DMS79 (cell line): ENCODE measurements around the gene NR1D2.
"Not testable (repeated sequence)": the region's sequence is repeated elsewhere in the genome, so short reads cannot be mapped to it uniquely, and the experiment has no call there.

Experiments used
- DNase-seq: peaks from one replicate; lab custom pipeline; 2025; lab: John Stamatoyannopoulos, UW

NR1D2 gene

GRCh38 chr3:23944861-23945662, at the start of gene NR1D2:
Gene NR1D2 (plus strand): TSS chr3:23945286. CDS start chr3:23945579, 293 bp downstream.
- no peak for DNase-seq

DNA sequence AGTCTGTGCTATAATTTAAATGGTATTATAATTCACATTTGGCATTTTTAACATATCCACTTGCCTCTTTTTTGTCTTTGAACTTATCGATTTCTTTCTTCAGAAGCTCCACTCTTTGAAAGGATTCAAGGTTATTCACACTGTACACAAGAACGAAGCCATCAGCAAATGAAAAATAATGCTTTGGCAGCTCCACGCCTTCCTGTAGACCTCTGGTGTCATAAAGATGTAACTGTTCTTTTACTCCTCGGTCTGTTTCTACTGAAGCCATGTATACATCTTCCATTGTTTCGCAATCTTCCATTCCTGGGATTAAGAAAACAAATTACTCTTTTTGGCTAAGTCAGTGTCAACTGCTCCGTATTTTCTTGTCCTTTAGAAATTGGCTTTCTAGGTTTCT, 44.3 kb upstream of the NR1D2 start:
- DNase-seq, result no peak

DNA sequence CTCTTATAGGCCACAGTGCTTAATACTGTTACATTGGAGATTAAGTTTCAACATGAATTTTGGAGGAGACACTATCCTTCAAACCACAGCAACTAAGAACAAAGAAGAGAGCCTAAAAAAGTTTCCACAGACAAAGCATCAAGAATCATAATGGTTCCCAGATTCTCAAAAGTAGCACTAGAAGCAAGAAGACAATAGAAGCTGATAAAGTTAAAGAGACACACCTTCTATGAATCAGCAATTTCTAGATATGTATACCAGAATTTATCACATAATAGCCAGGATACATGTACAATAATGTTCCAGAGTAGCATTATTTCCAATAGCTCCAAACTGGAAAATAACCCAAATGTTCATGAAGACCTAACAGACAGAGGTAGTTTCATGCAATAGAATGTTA, 40.5 kb upstream of the NR1D2 start:
- no peak for DNase-seq

GRCh38 chr3:23909341-23909740, 35.7 kb upstream of the NR1D2 start:
- DNase-seq, result no peak

- DNase-seq, result no peak
Observed at GRCh38 chr3:23911397-23911796, 33.7 kb upstream of the NR1D2 start.

DNA sequence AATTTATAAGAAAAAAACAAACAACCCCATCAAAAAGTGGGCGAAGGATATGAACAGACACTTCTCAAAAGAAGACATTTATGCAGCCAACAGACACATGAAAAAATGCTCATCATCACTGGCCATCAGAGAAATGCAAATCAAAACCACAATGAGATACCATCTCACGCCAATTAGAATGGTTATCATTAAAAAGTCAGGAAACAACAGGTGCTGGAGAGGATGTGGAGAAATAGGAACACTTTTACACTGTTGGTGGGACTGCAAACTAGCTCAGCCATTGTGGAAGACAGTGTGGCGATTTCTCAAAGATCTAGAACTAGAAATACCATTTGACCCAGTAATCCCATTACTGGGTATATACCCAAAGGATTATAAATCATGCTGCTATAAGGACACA, 32.8 kb upstream of the NR1D2 start:
- not testable (repeated sequence) for DNase-seq

- DNase-seq, result no peak
Observed at GRCh38 chr3:23913182-23913581, 31.9 kb upstream of the NR1D2 start.

DNA sequence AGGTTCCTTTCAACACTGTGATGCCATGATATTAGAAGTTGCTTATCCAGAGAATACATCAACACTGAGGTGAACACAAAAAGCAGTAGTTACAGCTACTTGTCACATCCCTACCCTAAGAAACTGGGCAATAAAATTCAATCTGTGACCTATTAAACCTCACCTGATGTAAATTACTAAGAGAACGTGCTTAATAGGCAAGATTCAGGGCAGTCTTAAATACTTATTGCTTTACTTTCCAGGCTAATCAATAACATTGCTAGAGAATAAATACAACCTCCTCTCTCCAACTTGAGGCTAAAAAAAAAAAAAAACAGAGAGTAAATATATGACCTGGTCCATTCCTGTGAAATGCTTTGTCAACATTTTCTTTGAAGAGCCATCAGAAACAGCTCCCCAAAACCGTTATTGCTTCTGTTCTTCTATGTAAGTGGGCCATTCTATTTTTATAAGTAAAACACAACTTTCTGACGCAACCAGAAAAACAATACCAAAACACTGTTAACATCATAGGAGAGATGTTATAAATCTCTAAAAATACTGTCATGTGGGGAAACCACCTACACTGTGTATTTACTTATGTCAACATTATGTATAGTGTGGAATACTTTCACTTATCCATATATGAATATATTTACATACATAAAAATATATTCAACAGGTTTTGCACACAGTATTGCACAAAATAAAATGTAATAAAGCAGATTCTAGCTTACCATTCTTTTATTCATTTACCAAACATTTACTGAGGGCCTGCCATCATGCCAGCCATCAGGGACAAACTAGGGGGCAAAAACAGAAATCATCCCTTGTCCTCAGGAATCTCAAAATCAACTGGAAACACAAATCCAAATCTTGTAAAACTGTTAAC, 31.0 kb upstream of the NR1D2 start:
- DNase-seq, result no peak

DNA sequence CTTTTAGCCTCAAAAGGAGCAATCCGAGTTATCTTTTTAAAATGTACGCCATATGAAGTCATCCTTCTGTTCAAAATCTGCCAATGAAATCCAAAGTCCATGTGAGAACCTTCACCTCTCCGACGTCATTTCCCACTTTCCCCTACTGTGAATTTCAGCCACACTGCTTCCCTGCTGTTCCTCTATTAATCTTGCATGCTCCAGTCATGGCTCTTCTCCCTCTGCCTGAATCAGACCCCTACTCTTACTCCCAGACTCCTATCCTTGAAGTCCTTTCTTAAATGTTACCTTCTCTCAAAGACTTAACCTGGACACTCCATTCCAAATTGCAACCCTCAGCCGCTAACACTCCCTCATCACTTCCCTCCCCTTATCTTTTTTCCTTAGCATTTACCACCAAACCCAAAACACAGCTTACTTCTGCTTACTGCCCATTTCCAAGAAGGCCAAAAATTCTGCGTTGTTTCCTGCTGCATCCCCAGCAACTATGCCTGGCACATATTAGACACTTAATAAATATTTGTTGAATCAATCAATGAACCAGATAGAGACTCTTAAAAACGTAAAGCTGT, 29.5 kb upstream of the NR1D2 start:
- no peak for DNase-seq

- no peak for DNase-seq
Observed at GRCh38 chr3:23916152-23916885, 28.8 kb upstream of the NR1D2 start.

DNA sequence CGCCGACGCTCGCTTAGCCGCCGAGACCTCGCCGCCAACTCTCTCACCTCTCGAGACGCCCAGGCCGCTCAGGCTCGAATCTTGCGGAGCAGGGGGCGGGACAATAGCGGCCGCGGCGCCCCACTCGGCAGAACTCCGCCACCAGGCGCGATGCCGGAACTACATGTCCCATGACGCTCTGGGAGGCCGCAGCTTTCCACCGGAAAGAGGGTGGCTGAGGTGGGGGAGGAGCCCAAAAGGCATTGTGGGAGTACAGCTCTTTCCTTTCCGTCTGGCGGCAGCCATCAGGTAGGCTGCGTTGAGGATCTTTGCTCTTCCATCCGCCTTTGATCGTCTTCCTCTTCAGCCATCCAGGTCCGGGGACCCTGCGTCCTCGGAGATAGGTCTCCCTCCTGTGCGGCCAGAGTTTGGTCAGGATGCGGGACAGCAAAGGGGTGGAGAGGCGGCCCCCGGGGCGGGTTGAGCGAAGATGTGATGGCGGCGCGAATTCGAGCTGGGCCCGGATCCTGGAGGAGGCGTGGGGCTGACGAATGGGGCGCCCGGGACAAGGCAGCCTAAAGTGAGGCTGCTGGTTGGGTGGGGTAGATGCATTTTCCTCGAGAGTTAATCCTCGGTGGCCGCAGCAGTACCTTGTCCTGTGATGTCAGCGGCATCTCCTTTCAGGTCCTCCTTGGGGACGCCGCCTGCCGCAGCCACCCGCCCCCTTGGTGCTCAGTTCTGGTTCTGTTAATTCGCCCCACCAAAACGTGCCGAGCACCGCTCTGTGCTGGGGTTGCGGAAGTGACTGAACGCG, 28.0 kb upstream of the NR1D2 start, which contains the start of the genes NKIRAS1 and RPL15:
TSS of gene NKIRAS1 (minus strand) at position 105 of the 793 bp plus-strand sequence. CDS start 6,086 bp downstream, outside the sequence.
TSS of gene RPL15 (plus strand) at position 247 of the 793 bp plus-strand sequence. CDS start 728 bp downstream, outside the sequence.
- DNase-seq, result peak; percentile 78

GRCh38 chr3:23917679-23918303, 27.3 kb upstream of the NR1D2 start:
- DNase-seq, result not testable (repeated sequence)

DNA sequence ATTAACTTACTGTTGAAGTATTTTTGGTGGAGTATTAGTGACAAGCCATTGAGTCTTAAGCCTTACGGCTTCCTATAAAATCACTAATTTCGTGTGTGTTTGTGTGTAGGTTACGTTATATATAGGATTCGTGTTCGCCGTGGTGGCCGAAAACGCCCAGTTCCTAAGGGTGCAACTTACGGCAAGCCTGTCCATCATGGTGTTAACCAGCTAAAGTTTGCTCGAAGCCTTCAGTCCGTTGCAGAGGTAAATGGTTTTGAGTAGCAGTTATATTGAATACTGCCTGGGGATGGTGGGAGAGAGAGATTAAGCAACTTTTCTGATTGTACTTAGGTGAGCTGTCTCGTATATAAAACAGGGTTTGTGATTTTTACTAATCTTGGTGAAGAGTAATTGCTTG, 26.8 kb upstream of the NR1D2 start:
- not testable (repeated sequence) for DNase-seq

- DNase-seq, result no peak
Observed at GRCh38 chr3:23919628-23920027, 25.5 kb upstream of the NR1D2 start.

- no peak for DNase-seq
Observed at GRCh38 chr3:23920151-23920655, 24.9 kb upstream of the NR1D2 start.

DNA sequence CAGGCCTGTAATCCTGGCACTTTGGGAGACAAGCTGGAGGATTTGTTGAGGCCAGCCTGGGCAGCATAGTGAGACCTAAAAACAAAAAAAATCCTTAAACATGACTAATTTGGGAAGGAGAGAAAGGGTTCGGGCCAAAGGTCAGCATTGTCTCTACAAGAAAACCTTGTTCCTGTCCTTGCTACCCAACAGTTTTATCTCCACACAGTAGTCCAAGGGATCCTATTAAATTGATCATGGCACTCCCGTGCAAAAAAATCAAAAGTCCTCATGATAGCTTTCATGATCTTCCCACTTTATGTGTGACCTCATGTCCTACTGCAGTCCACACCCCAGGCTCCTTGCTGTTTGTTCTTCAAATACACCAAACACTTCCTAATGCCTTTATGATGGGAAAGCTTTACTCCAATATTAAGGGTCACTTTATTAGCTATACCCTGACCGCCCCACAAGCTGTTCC, 24.0 kb upstream of the NR1D2 start:
- DNase-seq, result no peak

DNA sequence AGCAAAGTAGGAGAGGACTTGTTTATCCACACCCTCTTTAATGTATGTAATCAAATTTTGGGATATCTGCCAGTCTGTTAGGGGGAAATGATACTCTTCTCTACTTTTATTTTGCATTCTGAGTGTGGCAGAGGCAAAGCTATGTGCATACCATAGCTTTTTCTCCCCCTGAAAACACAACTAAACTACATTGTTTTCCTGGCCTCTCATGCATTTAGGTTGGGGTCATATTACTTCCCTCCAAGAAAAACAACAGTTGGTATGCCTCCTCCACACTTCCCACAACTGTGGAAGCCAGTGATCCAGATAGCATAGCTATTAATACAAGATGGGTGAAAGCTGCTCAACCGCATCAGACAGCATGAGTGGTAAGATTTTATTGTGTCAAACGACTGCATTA, 21.3 kb upstream of the NR1D2 start:
- no peak for DNase-seq

GRCh38 chr3:23926246-23926645, 18.8 kb upstream of the NR1D2 start:
- no peak for DNase-seq

- DNase-seq, result no peak
Observed at GRCh38 chr3:23926736-23927135, 18.4 kb upstream of the NR1D2 start.

DNA sequence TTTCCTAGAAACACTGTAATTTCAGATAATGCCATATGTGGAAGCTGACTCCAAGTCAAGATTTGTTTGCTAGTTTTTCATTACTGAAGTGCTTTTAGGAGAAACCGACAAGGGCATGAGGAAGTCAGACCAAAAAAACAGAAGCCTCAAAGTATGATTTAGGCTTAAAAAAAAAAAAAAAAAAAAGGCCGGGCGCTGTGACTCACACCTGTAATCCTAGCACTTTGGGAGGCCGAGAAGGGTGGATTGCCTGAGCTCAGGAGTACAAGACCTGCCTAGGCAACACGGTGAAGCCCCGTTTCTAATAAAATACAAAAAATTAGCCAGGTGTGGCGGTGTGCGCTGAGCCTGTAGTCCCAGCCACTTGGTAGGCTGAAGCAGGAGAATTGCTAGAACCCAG, 16.6 kb upstream of the NR1D2 start:
- no peak for DNase-seq
